ENCODE results near the gene DHX9.

GRCh38 chr1:182841368-182841988 is 2.3 kb downstream of the DHX9 start:
- TF ChIP-seq EZH2 (IDR thresholded peaks at IDR 0.05; ENCODE audit: low read length, missing control alignments) (no peak), CTCF (conservative IDR thresholded peaks at IDR 0.05 in 1 of 2, IDR thresholded peaks at IDR 0.05 in 1 of 2; ENCODE audit: low read depth in 1 of 2, low read length in 2 of 2) (no peak)
